OCI-M1 (cell line): ENCODE measurements around the gene FBXO48.

Experiments used
- DNase-seq: peaks from one replicate; lab custom pipeline; 2025; lab: John Stamatoyannopoulos, UW

The FBXO48 gene

DNA sequence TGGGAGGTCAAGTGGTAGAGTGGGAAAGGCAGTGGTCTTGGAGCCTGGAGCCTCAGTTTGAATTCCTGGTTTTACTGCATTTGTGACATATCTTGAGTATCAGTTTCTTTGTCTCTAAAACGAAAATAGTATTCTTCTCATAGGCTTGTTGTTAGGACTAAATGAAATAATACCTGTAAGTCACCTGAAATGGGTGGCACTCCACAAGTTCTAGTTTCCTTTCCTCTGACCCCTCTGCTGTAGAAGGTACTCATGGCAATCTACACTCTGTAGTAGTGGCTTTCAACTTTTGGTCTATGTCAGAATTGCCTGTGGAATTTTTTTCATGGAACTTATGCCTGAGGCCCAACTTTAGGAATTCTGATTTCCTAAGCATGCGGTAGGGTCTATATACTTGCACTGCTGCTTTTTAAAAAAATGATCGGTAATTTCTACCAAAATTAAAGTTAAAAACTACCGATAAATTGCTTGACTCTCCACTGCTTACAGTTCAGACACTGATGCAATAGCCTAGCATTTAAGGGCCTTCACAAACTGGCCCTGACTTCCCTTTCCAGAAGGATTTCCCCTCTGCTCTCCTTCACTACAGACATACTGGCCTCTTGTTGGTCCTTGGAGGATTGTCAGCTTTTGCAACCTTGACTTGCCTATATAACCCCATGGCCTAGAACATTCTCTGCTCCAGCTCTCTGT, 54.8 kb downstream of the FBXO48 start:
- DNase-seq: peak; percentile 68

DNA sequence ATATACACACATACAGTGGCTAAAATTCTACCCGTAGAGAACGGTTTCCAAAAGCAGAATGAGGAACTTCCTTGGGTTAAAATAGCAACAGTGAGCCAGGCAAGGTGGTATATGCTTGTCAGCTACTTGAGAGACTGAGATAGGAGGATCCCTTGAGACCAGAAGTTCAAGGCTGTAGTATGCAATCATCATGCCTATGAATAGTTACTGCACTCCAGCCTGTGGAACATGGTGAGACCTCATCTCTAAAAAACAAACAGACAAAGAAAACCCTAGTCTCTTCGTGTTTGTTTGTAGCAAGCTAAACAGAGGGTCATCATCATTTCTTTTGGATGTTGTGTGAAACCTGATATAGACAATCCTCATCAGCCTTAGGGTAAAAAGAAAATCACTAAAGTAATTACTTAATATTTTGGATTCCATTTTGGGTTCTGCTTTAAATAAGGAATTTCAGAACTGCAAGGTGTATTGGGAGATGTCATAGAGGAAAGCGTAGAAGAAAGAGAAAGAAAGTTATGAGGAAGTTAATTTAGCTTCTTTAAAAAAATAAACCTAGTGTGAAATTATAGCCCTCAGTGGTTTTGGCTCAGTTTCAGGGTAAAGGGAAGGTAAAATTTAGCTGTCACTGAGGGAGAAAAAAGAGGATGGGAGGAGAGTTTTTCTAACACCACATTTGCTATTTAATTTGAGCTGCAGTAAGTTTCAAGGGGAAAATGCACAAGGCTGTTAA, 55.5 kb downstream of the FBXO48 start:
- peak; percentile 87 for DNase-seq
